Measurements from ENCODE around the gene SETBP1. TPM values are rescaled to one million over a fixed set of nuclear protein-coding genes. Genes with fewer than 3 reads are reported as not detected.

SETBP1 gene
- total and polyA plus RNA-seq, 2 of the 13 experiments (the other 11 are each of a cell fraction or from before 2014, with no cell fraction given) = 0.18 to 0.65 TPM

GRCh38 chr18:44733754-44734465 is 53.2 kb downstream of the SETBP1 start:
- Histone ChIP-seq H2AFZ (ENCODE audit: low read length) (no peak overlapping the region), H3K79me2 (ENCODE audit: insufficient read depth, low read length) (no peaks in the 10 kb centered on the region), H3K9ac (ENCODE audit: insufficient read depth, low read depth, low read length) (no peak overlapping the region), H3K4me3 (replicated peaks in 1 of 3; ENCODE audit: insufficient read depth in 1 of 3, low read depth in 2 of 3, low read length in 3 of 3) (no peak overlapping the region), H4K20me1 (ENCODE audit: insufficient read depth, low read length) (no peaks in the 10 kb centered on the region), H3K9me3 (ENCODE audit: low read length) (no peaks in the 10 kb centered on the region), H3K27me3 (ENCODE audit: control insufficient read depth in 1 of 2, insufficient read depth in 2 of 2, low read length in 2 of 2) (peaks cover 0 to 2% of the 10 kb centered on the region in 2 experiments; a peak in 1 of 5 replicates), H3K4me2 (ENCODE audit: low read depth, low read length) (no peak overlapping the region), H3K36me3 (replicated peaks in 1 of 2; ENCODE audit: control insufficient read depth in 1 of 2, insufficient read depth in 2 of 2, low read length in 2 of 2) (no peaks in the 10 kb centered on the region), H3K27ac (ENCODE audit: extremely low read length, insufficient read depth, low read length) (no peak overlapping the region), H3K4me1 (ENCODE audit: insufficient read depth, low read length) (no peaks in the 10 kb centered on the region)
- intact Hi-C loops (cut with micrococcal nuclease; ENCODE audit: unreplicated experiment) = no loop called here
- ChIA-PET CTCF (ENCODE audit: low intra/inter-chr PET ratio, low total read pairs) (no interaction called here), POLR2A (no interaction called here)
- ATAC-seq (no peak), DNase-seq (ENCODE audit: low spot score) (no peak), FAIRE-seq (no peak)
- TF ChIP-seq ZFP1 (CRISPR knock-in tag; IDR thresholded peaks at IDR 0.05) = no peak
- TF ChIP-seq MED1 (CRISPR knock-in tag; IDR thresholded peaks at IDR 0.05) = no peak
- no peak for TF ChIP-seq ZNF329 (CRISPR knock-in tag; IDR thresholded peaks at IDR 0.05; ENCODE audit: low read depth)
- TF ChIP-seq RBAK (CRISPR knock-in tag; IDR thresholded peaks at IDR 0.05) = no peak
- TF ChIP-seq ZNF879 (CRISPR knock-in tag; IDR thresholded peaks at IDR 0.05) = no peak
- TF ChIP-seq GATAD2A (CRISPR knock-in tag; IDR thresholded peaks at IDR 0.05) = no peak
- no peak for TF ChIP-seq ZXDC (CRISPR knock-in tag; IDR thresholded peaks at IDR 0.05)
- no peak for TF ChIP-seq SRSF9 (IDR thresholded peaks at IDR 0.05; ENCODE audit: borderline replicate concordance, insufficient read depth, low read depth, low read length, poor library complexity, severe bottlenecking)
- TF ChIP-seq ZNF367 (CRISPR knock-in tag; IDR thresholded peaks at IDR 0.05; ENCODE audit: borderline replicate concordance) = no peak
- no TSS peak for BruUV-seq (replicated peaks)
- WGBS (ENCODE audit: low lambda C conversion rate) = 53% methylated on average over 3 of the region's 3 CpGs
- in situ Hi-C loops (cut with HindIII; ENCODE audit: extremely low pct_ligation_motif_present, low pct_unique_long_range_greater_than_20kb) = no loop called here
